Adrenal gland (tissue), 5 donors: ENCODE data around the gene MAPT.

ENCODE experiments used
- POLR2A ChIP-seq, 2 donors: fragments of 450-650 bp; IDR thresholded peaks; one replicate each; pipeline ENCODE4 v1.6.1; 2017; ENCODE audit warnings: antibody characterized with exemption in 2 of 2, mild to moderate bottlenecking in 2 of 2, moderate library complexity in 1 of 2
- TF ChIP-seq, protein P1 (sequence below), 6 experiments: fragments of 450-650 bp in 4 of 6; fragments of 200-600 bp in 2 of 6; sonication (generic) in 1 of 6; IDR thresholded peaks; 1 replicate in 5 of 6; 2 replicates in 1 of 6; pipeline versions ENCODE4 v1.5.1 to v1.8.0; 2016 to 2021; ENCODE audit warnings: antibody characterized with exemption in 6 of 6, mild to moderate bottlenecking in 2 of 6, moderate library complexity in 1 of 6
- donor health status: DM: no; HTN: no; CAD: no.

DNA sequence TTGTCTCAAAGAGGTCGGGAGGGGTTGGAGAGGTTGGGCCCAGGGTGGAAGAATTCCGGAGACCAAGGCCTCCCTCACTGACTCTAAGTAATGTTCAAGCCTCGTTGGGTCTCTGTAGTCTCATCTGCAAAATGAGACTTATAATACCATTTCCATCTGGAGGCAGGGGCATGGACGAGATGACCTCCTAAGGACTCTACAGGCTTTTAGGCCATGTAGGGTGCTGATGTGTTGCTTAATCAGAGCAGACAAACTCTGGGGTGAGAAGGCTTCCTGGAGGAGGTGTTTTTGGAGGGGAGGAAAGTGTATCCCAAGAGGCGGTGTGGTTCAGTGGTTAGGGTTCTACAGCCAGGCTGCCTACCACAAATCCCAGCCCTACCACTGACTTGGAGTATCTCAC lies 46.6 kb upstream of the MAPT start:
- TF ChIP-seq POLR2A (IDR thresholded peaks at IDR 0.05), result no peak
- TF ChIP-seq, protein P1, sequence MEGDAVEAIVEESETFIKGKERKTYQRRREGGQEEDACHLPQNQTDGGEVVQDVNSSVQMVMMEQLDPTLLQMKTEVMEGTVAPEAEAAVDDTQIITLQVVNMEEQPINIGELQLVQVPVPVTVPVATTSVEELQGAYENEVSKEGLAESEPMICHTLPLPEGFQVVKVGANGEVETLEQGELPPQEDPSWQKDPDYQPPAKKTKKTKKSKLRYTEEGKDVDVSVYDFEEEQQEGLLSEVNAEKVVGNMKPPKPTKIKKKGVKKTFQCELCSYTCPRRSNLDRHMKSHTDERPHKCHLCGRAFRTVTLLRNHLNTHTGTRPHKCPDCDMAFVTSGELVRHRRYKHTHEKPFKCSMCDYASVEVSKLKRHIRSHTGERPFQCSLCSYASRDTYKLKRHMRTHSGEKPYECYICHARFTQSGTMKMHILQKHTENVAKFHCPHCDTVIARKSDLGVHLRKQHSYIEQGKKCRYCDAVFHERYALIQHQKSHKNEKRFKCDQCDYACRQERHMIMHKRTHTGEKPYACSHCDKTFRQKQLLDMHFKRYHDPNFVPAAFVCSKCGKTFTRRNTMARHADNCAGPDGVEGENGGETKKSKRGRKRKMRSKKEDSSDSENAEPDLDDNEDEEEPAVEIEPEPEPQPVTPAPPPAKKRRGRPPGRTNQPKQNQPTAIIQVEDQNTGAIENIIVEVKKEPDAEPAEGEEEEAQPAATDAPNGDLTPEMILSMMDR (IDR thresholded peaks at IDR 0.05), result no peak
